PFSK-1 (cell line): ENCODE data around the gene HOXD11.

ENCODE experiments used
- POLR2AphosphoS5 ChIP-seq: IDR thresholded peaks from 2 replicates; pipeline ENCODE4 v1.6.1; 2012; ENCODE audit warnings: low read depth, mild to moderate bottlenecking, control low read depth, low read length, moderate library complexity
- SIN3A ChIP-seq: IDR thresholded peaks from 2 replicates; pipeline ENCODE4 v1.6.1; 2012; ENCODE audit warnings: mild to moderate bottlenecking, low read length, moderate library complexity, borderline replicate concordance; ENCODE audit not compliant: insufficient read depth
- TAF1 ChIP-seq: IDR thresholded peaks from 2 replicates; pipeline ENCODE4 v1.6.1; 2012; ENCODE audit warnings: low read length, control low read depth, borderline replicate concordance; ENCODE audit not compliant: insufficient read depth

DNA sequence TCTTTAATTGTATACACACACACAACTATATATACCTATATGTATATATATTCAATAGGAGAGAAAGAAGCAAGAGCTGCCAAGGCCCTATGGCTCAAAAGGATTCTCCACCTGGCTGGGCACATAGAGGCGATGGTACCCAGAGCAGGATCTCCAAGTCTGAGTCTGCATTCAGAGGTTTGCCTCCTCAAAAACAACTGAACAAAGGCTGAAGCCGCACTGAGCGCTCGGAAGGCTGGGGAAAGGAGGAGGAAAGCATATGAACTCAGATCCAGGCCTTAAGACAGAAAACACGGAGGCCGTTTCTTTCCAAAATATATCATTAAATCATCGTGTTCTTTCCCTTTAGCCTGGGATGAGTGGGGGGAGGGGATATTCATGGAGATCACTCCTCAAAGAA lies 3.9 kb upstream of the HOXD11 start:
- TF ChIP-seq TAF1 (no peak), POLR2AphosphoS5 (no peak), SIN3A (no peak)
